Keratinocyte (primary cell): ENCODE data around the gene CELSR1. TPM values are rescaled to one million over a fixed set of nuclear protein-coding genes. Genes with fewer than 3 reads are reported as not detected.

Source experiments
- DNase-seq: peaks from one replicate; pipeline ENCODE4 v3.0.0-alpha.2; 2011; ENCODE audit warnings: low read depth, missing footprints, low spot score
- FAIRE-seq: peaks from 2 replicates; lab custom pipeline; 2011; peaks lifted over from hg19 to GRCh38; lab: Jason Lieb, UNC
- H2AFZ ChIP-seq: 2 replicates; pipeline ENCODE4 v1.6.0; 2012; ENCODE audit warnings: low read length, control low read depth, inconsistent platforms; ENCODE audit not compliant: control insufficient read depth
- H3K27ac ChIP-seq: 2 replicates; pipeline ENCODE4 v1.5.1; 2011; ENCODE audit warnings: low read length; ENCODE audit not compliant: control insufficient read depth, insufficient read depth
- H3K27me3 ChIP-seq: 3 replicates; pipeline ENCODE4 v1.6.0; 2011; ENCODE audit warnings: low read length; ENCODE audit not compliant: control insufficient read depth, insufficient read depth; ENCODE audit errors: extremely low read depth
- H3K36me3 ChIP-seq, 2 experiments: 2 replicates in 1 of 2; 3 replicates in 1 of 2; pipeline ENCODE4 v1.5.1; 2011; ENCODE audit warnings: low read length in 2 of 2, mild to moderate bottlenecking in 1 of 2; ENCODE audit not compliant: control insufficient read depth in 2 of 2, insufficient read depth in 2 of 2; ENCODE audit errors: extremely low read depth in 1 of 2
- H3K4me1 ChIP-seq: 3 replicates; pipeline ENCODE4 v1.5.1; 2011; ENCODE audit warnings: low read length; ENCODE audit not compliant: control insufficient read depth, insufficient read depth; ENCODE audit errors: extremely low read depth
- H3K4me2 ChIP-seq: 3 replicates; pipeline ENCODE4 v1.6.0; 2011; ENCODE audit warnings: low read depth, low read length; ENCODE audit not compliant: control insufficient read depth, insufficient read depth; ENCODE audit errors: extremely low read depth
- H3K4me3 ChIP-seq, 3 experiments: fragments of 200-600 bp in 1 of 3; sonication (generic) in 1 of 3; 2 replicates in 2 of 3; 3 replicates in 1 of 3; pipeline ENCODE4 v1.5.1; 2011 to 2016; ENCODE audit warnings: low read length in 3 of 3, mild to moderate bottlenecking in 3 of 3, control low read depth in 2 of 3, inconsistent platforms in 1 of 3, low read depth in 1 of 3, mixed read lengths in 1 of 3, mixed run types in 1 of 3, moderate library complexity in 1 of 3; ENCODE audit not compliant: control insufficient read depth in 2 of 3, insufficient read depth in 2 of 3; ENCODE audit errors: extremely low read depth in 1 of 3
- H3K79me2 ChIP-seq: 2 replicates; pipeline ENCODE4 v1.6.0; 2012; ENCODE audit warnings: low read length; ENCODE audit not compliant: control insufficient read depth, insufficient read depth
- H3K9ac ChIP-seq: 3 replicates; pipeline ENCODE4 v1.6.0; 2011; ENCODE audit warnings: low read length; ENCODE audit not compliant: control insufficient read depth, insufficient read depth; ENCODE audit errors: extremely low read depth
- H3K9me1 ChIP-seq: 3 replicates; pipeline ENCODE4 v1.6.0; 2011; ENCODE audit warnings: low read length; ENCODE audit not compliant: control insufficient read depth, insufficient read depth; ENCODE audit errors: extremely low read depth
- H3K9me3 ChIP-seq: 2 replicates; pipeline ENCODE4 v1.5.1; 2012; ENCODE audit warnings: low read depth, low read length; ENCODE audit not compliant: control insufficient read depth
- H4K20me1 ChIP-seq: 3 replicates; pipeline ENCODE4 v1.6.0; 2011; ENCODE audit warnings: low read length; ENCODE audit not compliant: control insufficient read depth, insufficient read depth; ENCODE audit errors: extremely low read depth
- EZH2 ChIP-seq: IDR thresholded peaks from one replicate; pipeline ENCODE4 v1.6.1; 2012; ENCODE audit warnings: inconsistent platforms, mild to moderate bottlenecking, low read length, moderate library complexity
- dilution Hi-C: fragments of 300-500 bp; cut with MboI; formaldehyde crosslinking; loops from one replicate; pipeline ENCODE4 v1.7.0; 2020; ENCODE audit warnings: low sequenced_read_pairs; ENCODE audit not compliant: extremely low pct_ligation_motif_present
- polyA plus RNA-seq, 5 experiments: library from polyadenylated mRNA; depleted of rRNA in 3 of 5; stranded (reverse) in 3 of 5; stranded (forward) in 1 of 5; unstranded in 1 of 5; fragments of >200 nt; gene quantifications; 1 replicate in 1 of 5; 2 replicates in 3 of 5; 3 replicates in 1 of 5; pipeline versions ENCODE4 v1.2.1 to v1.2.3, GENCODE V29; 2011 to 2012; ENCODE audit warnings: missing spikeins in 2 of 5, low read depth in 1 of 5, low replicate concordance in 1 of 5
- TF ChIP-seq, protein P1 (sequence below), 3 experiments: IDR thresholded peaks in 1 of 3; conservative IDR thresholded peaks in 1 of 3; optimal IDR thresholded peaks in 1 of 3; 2 replicates in 2 of 3; 3 replicates in 1 of 3; pipeline versions ENCODE3 to v1.5.1; 2011; ENCODE audit warnings: low read length in 3 of 3, mild to moderate bottlenecking in 3 of 3, moderate library complexity in 2 of 3, control low read depth in 1 of 3, inconsistent platforms in 1 of 3; ENCODE audit not compliant: insufficient read depth in 2 of 3; ENCODE audit errors: extremely low read depth in 1 of 3

The CELSR1 gene
- polyA plus RNA-seq, 1 donor (not counting 4 experiments of a cell fraction or from before 2014, with no cell fraction given): 16.1 TPM

DNA sequence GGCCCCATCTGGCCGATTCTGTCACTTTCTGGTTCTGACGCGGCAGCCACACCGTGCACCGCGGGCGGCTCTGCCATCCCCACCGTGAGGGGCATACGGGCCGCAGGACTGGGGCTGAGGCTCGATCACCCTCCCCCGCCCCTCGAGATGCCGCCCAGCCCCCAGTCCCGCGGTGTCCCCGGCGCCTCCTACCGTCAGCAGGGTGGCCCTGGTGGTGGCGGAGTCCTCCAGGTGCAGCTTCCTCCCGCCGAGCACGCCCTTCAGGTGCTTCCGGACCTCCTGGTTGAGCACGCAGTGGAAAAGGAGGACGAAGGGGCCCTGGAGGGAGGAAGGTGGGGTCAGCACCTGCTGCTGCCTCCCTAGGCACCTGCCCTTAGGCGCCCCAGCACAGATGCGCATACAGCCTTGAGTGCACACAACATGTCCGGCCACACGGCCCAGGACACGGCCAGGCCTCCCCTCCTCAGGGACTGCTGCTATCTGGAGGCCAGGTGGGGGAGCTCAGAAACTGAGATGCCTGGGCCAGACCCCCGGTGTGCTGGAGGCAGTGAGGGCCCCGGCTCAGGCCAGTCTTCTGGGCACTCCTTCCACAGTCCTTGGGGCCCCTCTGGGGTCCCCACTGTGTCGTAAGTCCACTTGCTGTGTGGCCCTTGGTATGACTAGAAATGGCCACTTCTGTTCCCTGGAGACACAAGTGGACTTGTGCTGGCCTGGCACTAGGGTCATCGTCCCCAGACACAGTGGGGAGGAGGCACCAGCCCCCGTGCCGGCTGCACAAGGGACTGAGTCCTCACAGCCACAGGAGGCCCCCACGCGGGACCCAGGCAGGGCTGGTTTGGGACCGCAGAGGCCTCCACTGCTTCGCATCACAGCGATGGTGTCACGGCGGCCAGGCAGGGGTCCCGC lies 170.4 kb downstream of the CELSR1 start:
- no peak overlapping the region for H3K27ac ChIP-seq
- H3K9ac ChIP-seq: no peak overlapping the region
- H3K36me3 ChIP-seq: peaks cover 12 to 27% of the 10 kb centered on the region in 2 experiments
- dilution Hi-C loops: no loop called here
- no peaks in the 10 kb centered on the region for H3K79me2 ChIP-seq
- TF ChIP-seq, protein P1, sequence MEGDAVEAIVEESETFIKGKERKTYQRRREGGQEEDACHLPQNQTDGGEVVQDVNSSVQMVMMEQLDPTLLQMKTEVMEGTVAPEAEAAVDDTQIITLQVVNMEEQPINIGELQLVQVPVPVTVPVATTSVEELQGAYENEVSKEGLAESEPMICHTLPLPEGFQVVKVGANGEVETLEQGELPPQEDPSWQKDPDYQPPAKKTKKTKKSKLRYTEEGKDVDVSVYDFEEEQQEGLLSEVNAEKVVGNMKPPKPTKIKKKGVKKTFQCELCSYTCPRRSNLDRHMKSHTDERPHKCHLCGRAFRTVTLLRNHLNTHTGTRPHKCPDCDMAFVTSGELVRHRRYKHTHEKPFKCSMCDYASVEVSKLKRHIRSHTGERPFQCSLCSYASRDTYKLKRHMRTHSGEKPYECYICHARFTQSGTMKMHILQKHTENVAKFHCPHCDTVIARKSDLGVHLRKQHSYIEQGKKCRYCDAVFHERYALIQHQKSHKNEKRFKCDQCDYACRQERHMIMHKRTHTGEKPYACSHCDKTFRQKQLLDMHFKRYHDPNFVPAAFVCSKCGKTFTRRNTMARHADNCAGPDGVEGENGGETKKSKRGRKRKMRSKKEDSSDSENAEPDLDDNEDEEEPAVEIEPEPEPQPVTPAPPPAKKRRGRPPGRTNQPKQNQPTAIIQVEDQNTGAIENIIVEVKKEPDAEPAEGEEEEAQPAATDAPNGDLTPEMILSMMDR (optimal IDR thresholded peaks at IDR 0.05 in 1 of 3, IDR thresholded peaks at IDR 0.05 in 1 of 3, conservative IDR thresholded peaks at IDR 0.05 in 1 of 3; ENCODE audit: extremely low read depth in 1 of 3, insufficient read depth in 2 of 3, low read length in 3 of 3): no peak
- no peak for TF ChIP-seq EZH2
- H2AFZ ChIP-seq: no peak overlapping the region
- H4K20me1 ChIP-seq: peaks cover 7% of the 10 kb centered on the region
- no peak for DNase-seq
- peaks cover 3% of the 10 kb centered on the region for H3K4me1 ChIP-seq
- FAIRE-seq: no peak
- no peaks in the 10 kb centered on the region for H3K9me1 ChIP-seq
- H3K4me3 ChIP-seq: no peak overlapping the region
- H3K27me3 ChIP-seq: no peaks in the 10 kb centered on the region
- H3K9me3 ChIP-seq: no peaks in the 10 kb centered on the region
- no peak overlapping the region for H3K4me2 ChIP-seq

- DNase-seq (no peak), FAIRE-seq (no peak)
- TF ChIP-seq, protein P1 (optimal IDR thresholded peaks at IDR 0.05 in 1 of 3, IDR thresholded peaks at IDR 0.05 in 1 of 3, conservative IDR thresholded peaks at IDR 0.05 in 1 of 3; ENCODE audit: extremely low read depth in 1 of 3, insufficient read depth in 2 of 3, low read length in 3 of 3): no peak
- no peak for TF ChIP-seq EZH2
- H3K9ac ChIP-seq: no peak overlapping the region
- H4K20me1 ChIP-seq: peaks cover 7% of the 10 kb centered on the region
- no peaks in the 10 kb centered on the region for H3K27me3 ChIP-seq
- H2AFZ ChIP-seq: no peak overlapping the region
- peaks cover 3% of the 10 kb centered on the region for H3K4me1 ChIP-seq
- H3K9me3 ChIP-seq: no peaks in the 10 kb centered on the region
- H3K79me2 ChIP-seq: no peaks in the 10 kb centered on the region
- H3K36me3 ChIP-seq: peaks cover 12 to 29% of the 10 kb centered on the region in 2 experiments
- H3K27ac ChIP-seq: no peak overlapping the region
- no peak overlapping the region for H3K4me3 ChIP-seq
- no peak overlapping the region for H3K4me2 ChIP-seq
- dilution Hi-C loops: no loop called here
- H3K9me1 ChIP-seq: no peaks in the 10 kb centered on the region
Measured at GRCh38 chr22:46366327-46366731, 171.1 kb downstream of the CELSR1 start.
